Spinal cord (tissue), 10 donors: ENCODE data around the gene PYGM. TPM values are rescaled to one million over a fixed set of nuclear protein-coding genes. Genes with fewer than 3 reads are reported as not detected.

Source experiments
- DNase-seq, 6 donors: peaks; one replicate each; pipeline versions ENCODE4 v3.0.0 to v3.0.0-alpha.2; 2013 to 2015; ENCODE audit warnings: low spot score in 6 of 6, low read depth in 4 of 6
- H3K27ac ChIP-seq: one replicate; pipeline ENCODE4 v1.5.1; 2013; ENCODE audit warnings: low read depth, low read length, control low read depth
- H3K27me3 ChIP-seq: one replicate; pipeline ENCODE4 v1.6.1; 2013; ENCODE audit warnings: low read length; ENCODE audit not compliant: control insufficient read depth, insufficient read depth
- H3K36me3 ChIP-seq: one replicate; pipeline ENCODE4 v1.6.1; 2013; ENCODE audit warnings: low read length; ENCODE audit not compliant: control insufficient read depth, insufficient read depth
- H3K4me1 ChIP-seq: one replicate; pipeline ENCODE4 v1.6.1; 2013; ENCODE audit warnings: low read length; ENCODE audit not compliant: control insufficient read depth, insufficient read depth
- H3K4me3 ChIP-seq: one replicate; pipeline ENCODE4 v1.5.1; 2013; ENCODE audit warnings: low read depth, low read length, control low read depth
- H3K9me3 ChIP-seq: one replicate; pipeline ENCODE4 v1.6.1; 2013; ENCODE audit warnings: low read length; ENCODE audit not compliant: control insufficient read depth, insufficient read depth
- WGBS: methylation state at CpG from one replicate; pipeline ENCODE4 v1.1.5; 2013; ENCODE audit warnings: missing lambda C conversion rate; ENCODE audit not compliant: insufficient coverage; 5-methylcytosine and 5-hydroxymethylcytosine counted together
- polyA plus RNA-seq, 2 donors: library from polyadenylated mRNA; unstranded; fragments of 120-200 nt; gene quantifications; one replicate each; pipeline ENCODE4 v1.2.1, GENCODE V29; 2013; ENCODE audit not compliant: insufficient read length in 2 of 2
- total RNA-seq, 2 donors: library from RNA; depleted of rRNA in 1 of 2; stranded (reverse); fragments of 120-200 nt in 1 of 2; fragments of >200 nt in 1 of 2; gene quantifications; one replicate each; pipeline versions ENCODE4 v1.2.3 to v1.2.4, GENCODE V29; 2013 to 2014
- donor health status: healthy.

Gene PYGM
- total and polyA plus RNA-seq, 4 donors, result 8.3 to 13.6 (median 11.5) TPM

DNA sequence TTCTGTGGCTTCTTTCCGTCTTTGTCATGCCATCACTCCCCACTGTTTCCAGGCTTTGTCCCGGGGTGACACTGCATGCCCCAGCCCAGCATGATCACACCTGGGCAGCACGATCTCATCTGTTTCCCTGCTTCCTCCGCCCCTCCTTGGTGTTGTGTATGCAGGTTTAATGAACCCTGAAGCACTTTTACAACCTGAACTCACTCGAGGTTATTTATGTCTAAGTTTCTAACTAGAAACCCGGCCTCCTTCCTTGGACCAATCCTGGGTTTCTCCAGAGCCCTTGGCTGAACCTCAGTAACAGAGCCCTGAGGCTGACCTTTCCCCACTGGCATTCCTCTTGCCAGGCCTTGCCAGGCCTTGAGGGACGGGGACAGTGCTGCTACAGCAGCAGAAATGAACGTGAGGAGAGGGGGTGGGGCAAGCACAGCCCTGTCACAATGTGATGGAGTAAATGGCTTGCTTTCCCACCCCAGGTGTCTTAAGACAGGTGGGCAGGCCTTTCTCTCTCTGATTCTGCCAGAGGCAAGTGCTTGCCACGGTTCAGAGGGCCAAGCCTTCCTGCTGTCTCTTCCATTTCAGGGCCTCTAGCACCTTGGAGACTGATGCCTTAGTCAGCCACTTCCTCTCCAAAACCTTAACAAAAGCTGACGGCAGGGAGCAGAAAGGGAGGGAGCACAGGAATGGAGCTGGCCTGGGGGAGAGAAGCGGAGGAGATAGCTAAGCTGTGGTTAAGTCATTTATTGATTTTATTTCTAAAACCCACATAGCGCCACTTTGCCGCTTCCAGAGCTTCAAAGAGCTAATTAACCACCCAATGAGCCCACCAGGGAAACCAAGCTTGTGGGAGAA, 3.1 kb upstream of the PYGM start:
- DNase-seq, result peak in 2 of 6 donors; percentile 82 to 84
- H3K36me3 ChIP-seq, result peaks cover 60% of the 10 kb centered on the region
- no peak overlapping the region for H3K4me3 ChIP-seq
- WGBS, result 26% methylated on average over 7 of the region's 13 CpGs
- H3K27ac ChIP-seq, result peak overlapping the region; percentile 85
- H3K27me3 ChIP-seq, result no peaks in the 10 kb centered on the region
- peaks cover 76% of the 10 kb centered on the region for H3K4me1 ChIP-seq
- H3K9me3 ChIP-seq, result no peaks in the 10 kb centered on the region

DNA sequence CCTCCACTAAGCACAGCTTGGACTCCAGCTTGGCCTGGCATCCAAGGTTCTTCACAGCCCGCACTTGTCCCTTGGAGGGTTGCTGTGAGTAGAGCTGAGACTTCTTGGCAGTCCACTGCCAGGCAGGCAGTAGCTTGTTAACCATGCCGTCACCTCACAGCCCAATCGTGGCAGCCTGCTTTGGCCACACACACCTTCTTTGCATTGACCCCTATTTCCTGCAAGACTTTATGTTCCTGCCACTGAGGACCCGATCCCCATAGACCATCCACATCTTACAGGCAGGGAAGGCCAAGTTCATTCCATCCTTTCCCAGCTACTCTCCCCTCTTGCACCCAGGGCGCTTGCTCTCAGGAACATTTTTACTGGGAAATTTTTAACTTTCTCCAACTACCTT, 2.5 kb upstream of the PYGM start:
- peaks cover 54% of the 10 kb centered on the region for H3K36me3 ChIP-seq
- H3K4me3 ChIP-seq, result no peak overlapping the region
- DNase-seq, result peak in 2 of 6 donors; percentile 20 to 59
- 45% methylated on average over 5 of the region's 5 CpGs for WGBS
- peaks cover 71% of the 10 kb centered on the region for H3K4me1 ChIP-seq
- peak overlapping the region; percentile 85 for H3K27ac ChIP-seq
- H3K9me3 ChIP-seq, result no peaks in the 10 kb centered on the region
- H3K27me3 ChIP-seq, result no peaks in the 10 kb centered on the region

DNA sequence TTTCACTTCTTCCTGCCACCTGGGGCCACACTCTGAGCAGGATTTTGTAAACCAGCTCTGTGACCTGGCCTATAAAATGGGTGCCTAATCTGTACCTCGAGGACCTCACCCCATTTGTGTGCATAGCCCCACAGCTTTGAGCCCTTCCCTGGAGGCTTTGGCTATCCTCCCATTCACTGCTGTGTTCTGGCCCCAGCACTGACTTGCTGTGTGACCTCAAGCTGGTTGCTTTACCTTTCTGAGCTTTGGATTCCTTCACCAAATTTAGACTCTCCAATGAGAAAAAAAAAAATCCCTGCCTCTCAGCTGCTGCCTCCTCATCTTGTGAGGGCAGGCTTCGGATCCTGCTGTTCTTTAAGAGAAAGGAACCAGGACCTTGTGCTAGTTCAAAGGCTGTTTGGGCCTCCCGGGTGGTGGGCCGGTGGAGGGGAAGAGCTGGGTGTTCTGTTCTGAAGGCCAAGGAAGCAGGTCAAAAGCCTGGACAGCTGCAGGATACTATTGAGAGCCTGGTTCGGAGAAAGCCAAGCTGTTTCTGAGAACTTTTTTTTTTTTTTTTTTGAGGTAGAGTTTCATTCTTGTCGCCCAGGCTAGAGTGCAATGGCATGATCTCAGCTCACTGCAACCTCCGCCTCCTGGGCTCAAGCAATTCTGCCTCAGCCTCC, 1.1 kb upstream of the PYGM start:
- Histone ChIP-seq H3K27ac (no peak overlapping the region), H3K9me3 (no peaks in the 10 kb centered on the region), H3K36me3 (peaks cover 42% of the 10 kb centered on the region), H3K27me3 (no peaks in the 10 kb centered on the region), H3K4me1 (peaks cover 71% of the 10 kb centered on the region), H3K4me3 (no peak overlapping the region)
- WGBS, result 77% methylated on average over 6 of the region's 7 CpGs
- no peak for DNase-seq

DNA sequence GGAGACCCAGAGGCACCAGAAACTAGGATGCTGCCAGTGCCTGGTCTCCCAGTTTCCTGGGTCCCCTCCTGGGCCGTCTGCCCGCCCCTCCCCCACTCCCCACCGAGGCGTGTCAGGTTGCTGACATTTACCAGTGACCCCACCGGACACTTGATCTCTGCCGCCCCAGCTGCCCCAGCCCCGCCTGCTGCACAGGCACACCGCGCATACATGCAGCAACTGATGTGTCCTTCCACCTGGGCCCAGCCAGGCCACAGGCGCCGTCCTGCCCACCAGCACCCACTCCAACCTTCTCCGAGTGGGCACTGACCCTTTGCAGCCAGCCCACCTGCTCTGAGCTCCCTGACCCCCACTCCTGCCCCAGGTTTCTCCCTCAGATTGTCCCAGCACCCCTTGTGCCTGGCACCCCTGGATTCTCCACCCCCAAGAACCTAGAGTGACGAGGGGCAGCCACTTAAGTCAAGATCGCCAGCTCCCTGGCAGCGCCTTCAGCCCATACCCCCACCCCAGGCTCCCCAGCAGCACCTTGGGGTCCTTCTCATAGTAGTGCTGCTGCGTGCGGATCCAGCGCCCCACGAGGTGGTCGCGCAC, 548 bp downstream of the PYGM start:
- Histone ChIP-seq H3K9me3 (no peaks in the 10 kb centered on the region), H3K4me1 (peaks cover 58% of the 10 kb centered on the region), H3K4me3 (no peak overlapping the region), H3K27ac (peak overlapping the region; percentile 73), H3K27me3 (no peaks in the 10 kb centered on the region), H3K36me3 (peaks cover 32% of the 10 kb centered on the region)
- 61% methylated on average over 21 of the region's 21 CpGs for WGBS
- DNase-seq, result no peak

DNA sequence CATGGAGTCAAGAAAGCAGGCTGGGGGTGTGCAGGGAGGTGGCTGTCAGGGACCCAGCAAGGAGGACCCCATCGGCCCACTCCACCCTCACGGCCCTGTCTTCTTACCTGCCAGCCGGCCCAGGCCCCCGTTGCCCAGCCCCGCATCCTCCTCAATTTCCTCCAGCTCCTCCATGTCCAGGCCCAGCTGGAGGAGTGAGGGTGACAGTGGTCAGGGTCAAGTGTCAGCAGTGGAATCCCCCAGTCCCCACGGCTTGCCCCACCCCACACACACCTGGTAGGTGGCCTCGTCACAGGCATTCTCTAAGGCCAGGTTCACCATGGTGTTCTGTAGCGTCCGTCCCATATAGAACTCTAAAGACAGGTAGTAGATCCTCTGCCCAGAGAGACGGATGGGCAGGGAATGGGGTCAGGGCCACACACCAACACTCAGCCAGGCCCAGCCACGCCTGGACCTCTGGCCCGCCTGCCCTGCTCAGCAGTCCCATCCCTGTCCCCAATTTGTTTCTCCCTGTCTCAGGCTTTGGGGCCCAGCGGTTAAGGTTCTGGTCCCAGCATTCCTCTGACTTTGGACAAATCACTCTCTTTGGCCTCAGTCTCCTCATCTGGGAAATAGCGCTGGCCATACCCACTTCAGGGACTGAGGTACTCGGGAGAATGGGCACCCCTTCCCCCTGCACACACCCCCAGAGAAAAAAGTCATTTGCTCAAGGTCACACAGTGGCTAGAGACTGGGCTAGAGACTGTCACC, 1.3 kb downstream of the PYGM start:
- H3K36me3 ChIP-seq, result peaks cover 30% of the 10 kb centered on the region
- no peak overlapping the region for H3K4me3 ChIP-seq
- H3K4me1 ChIP-seq, result peaks cover 51% of the 10 kb centered on the region
- 84% methylated on average over 11 of the region's 15 CpGs for WGBS
- no peak overlapping the region for H3K27ac ChIP-seq
- H3K27me3 ChIP-seq, result no peaks in the 10 kb centered on the region
- no peak for DNase-seq
- H3K9me3 ChIP-seq, result no peaks in the 10 kb centered on the region

DNA sequence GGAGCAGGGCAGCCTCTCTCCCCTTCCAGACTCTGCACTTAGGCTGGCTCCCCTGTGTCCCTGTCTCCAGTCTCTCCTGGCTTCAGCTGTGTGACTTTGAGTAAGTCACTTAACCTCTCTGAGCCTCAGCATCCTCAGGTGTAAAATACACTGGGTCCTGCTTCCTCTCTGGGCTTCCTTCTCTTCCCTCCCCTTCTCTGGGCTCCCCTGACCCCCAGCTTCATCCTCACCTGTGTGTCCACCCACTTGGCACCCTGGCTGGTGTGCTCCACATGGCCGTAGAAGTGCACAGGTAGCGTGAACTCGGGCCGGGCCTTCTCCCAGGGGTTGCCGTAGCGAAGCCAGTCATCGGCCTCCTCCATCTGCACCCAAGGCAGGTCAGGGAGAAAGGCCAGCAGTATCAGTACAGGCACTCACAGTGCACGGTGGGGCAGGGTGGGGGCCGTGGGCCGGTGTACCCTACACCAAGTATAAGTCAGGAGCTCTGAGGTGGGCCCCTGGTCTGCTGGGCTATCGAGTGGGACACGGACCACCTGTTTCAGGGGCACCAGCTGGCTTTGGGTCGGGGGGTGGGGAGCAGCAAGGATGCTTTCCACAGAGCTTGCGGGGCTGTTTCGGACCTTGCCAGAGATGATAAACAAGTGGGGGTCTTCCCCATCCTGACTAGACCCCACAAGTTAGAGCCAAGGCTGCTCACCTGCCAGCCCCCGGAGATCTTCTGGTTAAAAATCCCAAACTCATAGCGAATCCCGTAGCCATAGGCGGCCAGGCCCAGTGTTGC, 2.0 kb downstream of the PYGM start:
- Histone ChIP-seq H3K9me3 (no peaks in the 10 kb centered on the region), H3K27ac (no peak overlapping the region), H3K4me1 (peaks cover 43% of the 10 kb centered on the region), H3K36me3 (peaks cover 28% of the 10 kb centered on the region), H3K4me3 (no peak overlapping the region), H3K27me3 (no peaks in the 10 kb centered on the region)
- 88% methylated on average over 18 of the region's 19 CpGs for WGBS
- DNase-seq, result no peak

DNA sequence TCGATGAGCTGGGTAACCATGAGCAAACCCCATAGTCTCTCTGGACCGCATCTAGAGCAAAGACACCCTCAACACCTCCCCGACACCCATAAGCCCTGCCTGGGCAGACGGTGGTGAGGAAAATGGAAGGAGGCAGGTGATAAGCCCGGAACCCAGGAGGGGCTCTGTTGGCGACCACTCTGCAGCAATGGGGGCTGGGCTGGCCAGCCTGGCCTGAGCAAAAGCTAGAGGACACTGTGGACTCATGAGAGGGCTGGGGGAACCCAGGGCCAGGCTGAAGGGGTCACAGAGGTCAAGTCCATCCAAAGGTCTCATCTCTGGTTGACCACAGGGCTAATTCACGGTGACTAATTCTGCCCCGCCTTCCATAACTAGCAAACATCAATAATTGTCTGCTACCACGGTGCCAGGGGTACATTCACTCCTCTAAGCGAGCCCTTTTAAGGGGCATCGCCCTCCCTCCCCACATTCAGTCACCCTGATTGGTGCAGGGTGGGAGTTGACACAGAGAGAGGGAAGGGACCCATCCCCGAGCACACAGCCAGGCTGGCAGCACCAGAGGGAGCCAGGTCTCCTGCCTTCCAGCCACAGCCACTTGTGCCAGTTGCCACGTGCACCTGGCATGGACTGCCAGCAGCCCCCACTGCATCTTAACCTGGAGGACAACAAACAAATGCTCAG, 4.0 kb downstream of the PYGM start:
- 69% methylated on average over 7 of the region's 13 CpGs for WGBS
- H3K9me3 ChIP-seq, result no peaks in the 10 kb centered on the region
- peaks cover 26% of the 10 kb centered on the region for H3K36me3 ChIP-seq
- no peak overlapping the region for H3K4me3 ChIP-seq
- DNase-seq, result no peak
- H3K27me3 ChIP-seq, result no peaks in the 10 kb centered on the region
- peaks cover 24% of the 10 kb centered on the region for H3K4me1 ChIP-seq
- H3K27ac ChIP-seq, result no peak overlapping the region

DNA sequence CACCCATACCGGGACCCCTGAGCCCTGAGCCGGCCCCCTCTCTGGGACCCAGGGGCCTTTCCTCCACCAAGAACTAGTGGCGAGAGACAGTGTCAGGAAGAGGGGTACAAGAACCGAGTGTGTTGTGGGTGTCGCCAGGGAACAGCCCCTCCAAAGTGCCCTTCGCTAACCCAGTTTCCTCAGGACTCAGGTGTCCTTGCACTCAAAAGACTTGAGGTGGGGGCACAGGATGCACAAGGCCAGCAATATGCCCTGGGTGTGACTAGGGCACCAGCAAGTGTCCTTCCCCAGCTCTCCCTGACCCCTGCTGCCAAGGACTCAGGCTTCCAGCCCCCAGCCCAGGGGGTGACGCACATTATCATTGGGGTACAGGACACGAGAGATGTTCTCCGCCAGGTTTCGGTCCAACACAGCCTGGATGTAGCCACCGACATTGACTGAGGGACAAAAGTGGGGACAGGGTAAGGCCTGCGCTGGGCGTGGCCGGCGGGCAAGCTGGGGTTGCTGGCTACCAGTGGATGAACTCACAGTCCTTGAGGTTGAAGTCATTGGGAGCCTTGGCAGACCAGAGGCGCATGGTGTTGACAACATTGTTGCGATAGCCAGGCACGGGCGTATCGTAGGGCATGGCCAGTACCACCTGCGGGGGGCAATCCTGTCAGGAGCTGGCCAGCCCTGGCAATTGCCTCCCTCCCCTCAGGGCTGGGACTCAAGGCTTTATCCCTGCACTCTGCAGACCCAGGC, 4.7 kb downstream of the PYGM start:
- Histone ChIP-seq H3K27ac (no peak overlapping the region), H3K36me3 (peaks cover 23% of the 10 kb centered on the region), H3K27me3 (no peaks in the 10 kb centered on the region), H3K4me3 (no peak overlapping the region), H3K4me1 (peaks cover 17% of the 10 kb centered on the region), H3K9me3 (no peaks in the 10 kb centered on the region)
- DNase-seq, result no peak
- 88% methylated on average over 21 of the region's 21 CpGs for WGBS
